GM19351 (cell line): ENCODE data around the gene LMBR1.
"Not testable (repeated sequence)": the region's sequence is repeated elsewhere in the genome, so short reads cannot be mapped to it uniquely, and the experiment has no call there.

Experiments used
- ATAC-seq: cut with Tn5 transposase; IDR thresholded peaks from one replicate; pipeline ENCODE4 v1.9.1; 2021; ENCODE audit warnings: mild to moderate bottlenecking, moderate library complexity; ENCODE audit not compliant: unreplicated experiment

LMBR1 gene

GRCh38 chr7:156892821-156893706 is at the start of gene LMBR1:
LMBR1 (minus strand) TSS chr7:156893183; CDS start chr7:156892993, 190 bp downstream.
- ATAC-seq: peak; percentile 70

GRCh38 chr7:156942708-156943090 is 49.7 kb upstream of the LMBR1 start:
- ATAC-seq: no peak

GRCh38 chr7:156941393-156942182 is 48.6 kb upstream of the LMBR1 start:
- no peak for ATAC-seq

GRCh38 chr7:156940421-156941122 is 47.6 kb upstream of the LMBR1 start:
- ATAC-seq: no peak

- ATAC-seq: not testable (repeated sequence)
These were observed 43.8 kb upstream of the LMBR1 start for GRCh38 chr7:156936766-156937165.

- no peak for ATAC-seq
These were observed 42.3 kb upstream of the LMBR1 start for GRCh38 chr7:156935250-156935649.

- ATAC-seq: no peak
These were observed 39.0 kb upstream of the LMBR1 start for GRCh38 chr7:156932006-156932405.

GRCh38 chr7:156929789-156930539 is 37.0 kb upstream of the LMBR1 start:
- ATAC-seq: no peak

- ATAC-seq: no peak
These were observed 35.4 kb upstream of the LMBR1 start for GRCh38 chr7:156928406-156928747.

- no peak for ATAC-seq
These were observed 34.8 kb upstream of the LMBR1 start for GRCh38 chr7:156927571-156928405.

GRCh38 chr7:156925821-156926220 is 32.8 kb upstream of the LMBR1 start:
- not testable (repeated sequence) for ATAC-seq

GRCh38 chr7:156922304-156922703 is 29.3 kb upstream of the LMBR1 start:
- not testable (repeated sequence) for ATAC-seq

GRCh38 chr7:156920487-156921373 is 27.7 kb upstream of the LMBR1 start:
- not testable (repeated sequence) for ATAC-seq

GRCh38 chr7:156920076-156920475 is 27.1 kb upstream of the LMBR1 start:
- ATAC-seq: no peak

- ATAC-seq: no peak
These were observed 26.2 kb upstream of the LMBR1 start for GRCh38 chr7:156919132-156919713.

- no peak for ATAC-seq
These were observed 25.7 kb upstream of the LMBR1 start for GRCh38 chr7:156918635-156919034.

- not testable (repeated sequence) for ATAC-seq
These were observed 16.7 kb upstream of the LMBR1 start for GRCh38 chr7:156909574-156910252.

- ATAC-seq: no peak
These were observed 14.7 kb upstream of the LMBR1 start for GRCh38 chr7:156907656-156908055.
